C4-2B (cell line): Measurements from ENCODE around the gene C16orf86.

Experiments
- CTCF ChIP-seq: fragments of 450-650 bp; conservative IDR thresholded peaks from 2 replicates; pipeline ENCODE4 v1.5.1; 2017; ENCODE audit warnings: mild to moderate bottlenecking
- ZFX ChIP-seq: fragments of 450-650 bp; IDR thresholded peaks from 2 replicates; pipeline ENCODE4 v1.6.1; 2017

- TF ChIP-seq CTCF = no peak
- no peak for TF ChIP-seq ZFX
Measured at GRCh38 chr16:67655363-67655762, 11.3 kb upstream of the C16orf86 start.
